HG03558 (cell line): ENCODE results near the gene LRCH1.

Experiments used
- ATAC-seq: cut with Tn5 transposase; IDR thresholded peaks from one replicate; pipeline ENCODE4 v1.9.1; 2021; ENCODE audit warnings: moderate number of reproducible peaks; ENCODE audit not compliant: unreplicated experiment; ENCODE audit errors: extremely low read depth

LRCH1 gene

GRCh38 chr13:46580362-46580839, 27.4 kb downstream of the LRCH1 start:
- ATAC-seq: no peak

- no peak for ATAC-seq
These were observed 29.2 kb downstream of the LRCH1 start for GRCh38 chr13:46582190-46582589.

- no peak for ATAC-seq
These were observed 34.0 kb downstream of the LRCH1 start for GRCh38 chr13:46586751-46587514.

GRCh38 chr13:46587807-46588418, 34.9 kb downstream of the LRCH1 start:
- peak; percentile 49 for ATAC-seq

GRCh38 chr13:46592385-46592784, 39.4 kb downstream of the LRCH1 start:
- no peak for ATAC-seq

- no peak for ATAC-seq
These were observed 40.4 kb downstream of the LRCH1 start for GRCh38 chr13:46593398-46593797.

GRCh38 chr13:46594374-46595078, 41.6 kb downstream of the LRCH1 start:
- no peak for ATAC-seq

GRCh38 chr13:46595136-46595884, 42.3 kb downstream of the LRCH1 start:
- ATAC-seq: no peak

GRCh38 chr13:46595885-46596275, 42.9 kb downstream of the LRCH1 start:
- no peak for ATAC-seq

GRCh38 chr13:46596466-46596865, 43.5 kb downstream of the LRCH1 start:
- no peak for ATAC-seq

- ATAC-seq: no peak
These were observed 45.3 kb downstream of the LRCH1 start for GRCh38 chr13:46598140-46598819.

- ATAC-seq: no peak
These were observed 45.8 kb downstream of the LRCH1 start for GRCh38 chr13:46598820-46599180.

- no peak for ATAC-seq
These were observed 48.0 kb downstream of the LRCH1 start for GRCh38 chr13:46600943-46601311.

- ATAC-seq: no peak
These were observed 49.6 kb downstream of the LRCH1 start for GRCh38 chr13:46602531-46602930.

- no peak for ATAC-seq
These were observed 50.2 kb downstream of the LRCH1 start for GRCh38 chr13:46603165-46603603.

GRCh38 chr13:46604226-46604990, 51.4 kb downstream of the LRCH1 start:
- ATAC-seq: no peak

- ATAC-seq: no peak
These were observed 52.3 kb downstream of the LRCH1 start for GRCh38 chr13:46605076-46605824.

GRCh38 chr13:46605825-46606554, 53.0 kb downstream of the LRCH1 start:
- ATAC-seq: peak; percentile 49
